Caco-2 (cell line): Measurements from ENCODE around the gene BCR. TPM values are rescaled to one million over a fixed set of nuclear protein-coding genes. Genes with fewer than 3 reads are reported as not detected.

Experiments
- BruUV-seq: library from RNA; stranded (reverse); fragments of 400-500 nt; replicated peaks from 2 replicates; lab custom pipeline; 2021; lab: Mats Ljungman, UMichigan
- CTCF ChIA-PET: fragments of 300-600 bp; sonication (Branson Sonifier 250); formaldehyde crosslinking; loops from one replicate; lab custom pipeline; 2022; ENCODE audit warnings: antibody characterized with exemption; lab: Charles Lee
- POLR2A ChIA-PET: fragments of 300-600 bp; sonication (Branson Sonifier 250); formaldehyde crosslinking; loops from one replicate; lab custom pipeline; 2022; ENCODE audit warnings: antibody characterized with exemption; lab: Charles Lee
- DNase-seq, 2 experiments: peaks; one replicate each; pipeline versions ENCODE4 v3.0.0 to v3.0.0-alpha.2; 2020 to 2022
- H3K27me3 ChIP-seq: replicated peaks from 2 replicates; pipeline ENCODE4 v1.6.0; 2011; ENCODE audit warnings: low read length; ENCODE audit not compliant: control insufficient read depth, insufficient read depth
- H3K36me3 ChIP-seq: 2 replicates; pipeline ENCODE4 v1.5.1; 2011; ENCODE audit warnings: low read length; ENCODE audit not compliant: control insufficient read depth, insufficient read depth
- H3K4me1 ChIP-seq: fragments of 250-450 bp; sonication (Bioruptor Pico); 2 replicates; pipeline ENCODE4 v1.5.1; 2020; ENCODE audit warnings: mild to moderate bottlenecking
- H3K4me3 ChIP-seq: 2 replicates; pipeline ENCODE4 v1.5.1; 2011; ENCODE audit warnings: low read depth, mild to moderate bottlenecking, control low read depth, low read length
- H3K9me3 ChIP-seq: fragments of 250-450 bp; sonication (Bioruptor Pico); 2 replicates; pipeline ENCODE4 v1.5.1; 2020; ENCODE audit warnings: mild to moderate bottlenecking, moderate library complexity
- H3K27ac Mint-ChIP-seq: one replicate; pipeline ENCODE4 v1.8.0; 2022; ENCODE audit warnings: mixed read lengths; ENCODE audit not compliant: unreplicated experiment
- H3K27me3 Mint-ChIP-seq: one replicate; pipeline ENCODE4 v1.8.0; 2022; ENCODE audit warnings: mixed read lengths; ENCODE audit not compliant: insufficient read depth, unreplicated experiment
- H3K36me3 Mint-ChIP-seq: one replicate; pipeline ENCODE4 v1.8.0; 2022; ENCODE audit warnings: mild to moderate bottlenecking, mixed read lengths; ENCODE audit not compliant: insufficient read depth, unreplicated experiment
- H3K4me1 Mint-ChIP-seq: one replicate; pipeline ENCODE4 v1.8.0; 2022; ENCODE audit warnings: low read depth, mixed read lengths; ENCODE audit not compliant: unreplicated experiment
- H3K4me3 Mint-ChIP-seq: one replicate; pipeline ENCODE4 v1.8.0; 2022; ENCODE audit warnings: mild to moderate bottlenecking, moderate library complexity, mixed read lengths; ENCODE audit not compliant: unreplicated experiment
- H3K9me3 Mint-ChIP-seq: one replicate; pipeline ENCODE4 v1.8.0; 2022; ENCODE audit warnings: mixed read lengths; ENCODE audit not compliant: unreplicated experiment
- intact Hi-C: fragments of 100-400 bp; cut with micrococcal nuclease; formaldehyde crosslinking; loops from one replicate; pipeline ENCODE4 v1.10.0; 2022; ENCODE audit not compliant: unreplicated experiment
- total RNA-seq: library from RNA; stranded (reverse); gene quantifications from 2 replicates; pipeline ENCODE4 v1.2.3, GENCODE V29; 2022
- TF ChIP-seq, protein P1 (sequence below), 2 experiments: fragments of 200-600 bp in 1 of 2; IDR thresholded peaks; 1 replicate in 1 of 2; 2 replicates in 1 of 2; pipeline versions ENCODE4 v1.5.1 to v1.8.0; 2011 to 2022; ENCODE audit warnings: antibody characterized with exemption in 1 of 2, control low read depth in 1 of 2, inconsistent platforms in 1 of 2, low read depth in 1 of 2, low read length in 1 of 2, mild to moderate bottlenecking in 1 of 2, moderate library complexity in 1 of 2; ENCODE audit not compliant: insufficient read depth in 1 of 2, severe bottlenecking in 1 of 2, unreplicated experiment in 1 of 2

BCR gene
- total RNA-seq, 1 experiment from 2014 or later = 87.4 TPM

DNA sequence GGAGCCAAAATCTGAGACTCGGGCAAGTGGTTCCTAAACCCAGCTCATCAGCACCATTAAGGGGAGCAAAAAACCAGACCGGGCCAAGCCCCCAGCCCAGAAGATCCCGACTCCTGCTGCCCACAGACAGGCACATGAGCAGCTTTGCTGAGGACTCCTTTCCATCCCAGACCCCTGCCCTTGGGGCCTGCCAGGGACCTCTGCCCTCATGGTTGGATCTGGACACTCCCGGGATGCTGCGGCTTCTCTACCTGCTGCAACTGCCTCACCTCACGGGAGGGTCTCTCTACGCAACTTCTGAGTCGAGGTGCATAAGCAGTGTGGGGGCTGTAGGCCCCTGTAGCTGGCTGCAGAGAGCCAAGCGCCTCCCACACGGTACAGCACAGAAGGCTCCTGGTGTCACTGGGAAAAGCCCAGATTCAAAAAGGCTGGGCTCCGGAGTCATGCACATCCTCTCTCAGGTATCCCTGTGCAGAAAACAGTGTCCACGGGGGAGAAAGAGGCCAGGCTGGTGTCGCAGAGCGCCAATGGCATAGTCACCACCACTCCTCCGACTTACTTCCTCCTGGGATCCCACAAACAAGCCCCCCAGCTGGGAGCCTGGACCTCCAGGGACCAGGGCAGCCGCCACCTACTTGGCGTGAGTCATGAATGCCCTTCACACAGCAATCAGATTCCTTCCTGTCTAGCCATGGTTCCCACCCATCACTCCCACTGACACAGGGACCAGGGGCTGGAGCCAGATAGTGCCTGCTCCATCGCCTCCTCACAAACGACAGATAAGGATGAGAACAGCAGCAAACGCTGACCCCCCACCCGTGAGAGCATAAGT lies 122.1 kb downstream of the BCR start:
- CTCF ChIA-PET = no interaction called here
- Mint-ChIP-seq H3K4me3 (no peak overlapping the region), H3K36me3 (peaks cover 57% of the 10 kb centered on the region), H3K27me3 (no peaks in the 10 kb centered on the region), H3K27ac (no peak overlapping the region), H3K9me3 (no peaks in the 10 kb centered on the region), H3K4me1 (no peaks in the 10 kb centered on the region)
- Histone ChIP-seq H3K4me3 (no peak overlapping the region), H3K9me3 (no peaks in the 10 kb centered on the region), H3K4me1 (no peaks in the 10 kb centered on the region), H3K27me3 (no peaks in the 10 kb centered on the region), H3K36me3 (peaks cover 2% of the 10 kb centered on the region)
- POLR2A ChIA-PET = no interaction called here
- no TSS peak for BruUV-seq
- peak in 1 of 2 experiments; percentile 28 for DNase-seq
- intact Hi-C loops = no loop called here
- TF ChIP-seq, protein P1, sequence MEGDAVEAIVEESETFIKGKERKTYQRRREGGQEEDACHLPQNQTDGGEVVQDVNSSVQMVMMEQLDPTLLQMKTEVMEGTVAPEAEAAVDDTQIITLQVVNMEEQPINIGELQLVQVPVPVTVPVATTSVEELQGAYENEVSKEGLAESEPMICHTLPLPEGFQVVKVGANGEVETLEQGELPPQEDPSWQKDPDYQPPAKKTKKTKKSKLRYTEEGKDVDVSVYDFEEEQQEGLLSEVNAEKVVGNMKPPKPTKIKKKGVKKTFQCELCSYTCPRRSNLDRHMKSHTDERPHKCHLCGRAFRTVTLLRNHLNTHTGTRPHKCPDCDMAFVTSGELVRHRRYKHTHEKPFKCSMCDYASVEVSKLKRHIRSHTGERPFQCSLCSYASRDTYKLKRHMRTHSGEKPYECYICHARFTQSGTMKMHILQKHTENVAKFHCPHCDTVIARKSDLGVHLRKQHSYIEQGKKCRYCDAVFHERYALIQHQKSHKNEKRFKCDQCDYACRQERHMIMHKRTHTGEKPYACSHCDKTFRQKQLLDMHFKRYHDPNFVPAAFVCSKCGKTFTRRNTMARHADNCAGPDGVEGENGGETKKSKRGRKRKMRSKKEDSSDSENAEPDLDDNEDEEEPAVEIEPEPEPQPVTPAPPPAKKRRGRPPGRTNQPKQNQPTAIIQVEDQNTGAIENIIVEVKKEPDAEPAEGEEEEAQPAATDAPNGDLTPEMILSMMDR (IDR thresholded peaks at IDR 0.05; ENCODE audit: insufficient read depth in 1 of 2, low read depth in 1 of 2, low read length in 1 of 2, severe bottlenecking in 1 of 2, unreplicated experiment in 1 of 2) = no peak

DNA sequence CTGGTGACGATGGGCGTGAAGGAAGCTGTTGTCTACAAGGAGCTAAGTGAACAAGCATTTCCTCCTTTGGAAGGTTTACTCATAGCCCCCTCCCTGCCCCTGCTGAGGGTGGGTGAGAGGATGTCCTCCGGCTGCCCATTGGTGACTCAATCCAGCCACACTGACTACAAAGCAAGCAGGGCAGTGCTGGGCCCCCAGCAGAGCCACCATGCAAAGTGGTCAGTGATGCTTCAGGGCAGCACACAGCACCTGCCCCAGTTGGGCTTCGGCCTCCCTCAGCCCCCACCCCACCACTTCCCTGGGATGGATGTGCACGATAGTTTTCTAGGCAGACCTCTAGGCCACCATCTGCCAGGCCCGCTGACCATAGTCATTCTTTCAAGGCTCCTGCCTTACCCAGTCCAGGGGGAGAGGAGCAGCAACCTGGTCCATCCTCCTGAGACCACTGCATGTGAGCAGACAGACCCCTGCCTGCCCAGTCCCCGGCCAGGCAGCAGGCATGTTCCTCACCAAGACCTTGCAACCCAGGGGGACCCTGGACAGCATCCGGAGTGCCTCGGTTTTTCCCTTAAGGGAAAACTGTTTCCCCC lies 125.1 kb downstream of the BCR start:
- Mint-ChIP-seq H3K27ac (no peak overlapping the region), H3K9me3 (no peaks in the 10 kb centered on the region), H3K36me3 (peaks cover 34% of the 10 kb centered on the region), H3K4me1 (no peaks in the 10 kb centered on the region), H3K4me3 (no peak overlapping the region), H3K27me3 (no peaks in the 10 kb centered on the region)
- Histone ChIP-seq H3K27me3 (no peaks in the 10 kb centered on the region), H3K4me3 (no peak overlapping the region), H3K9me3 (no peaks in the 10 kb centered on the region), H3K4me1 (no peaks in the 10 kb centered on the region), H3K36me3 (no peaks in the 10 kb centered on the region; the same call in 1 of the 2 replicates)
- TF ChIP-seq, protein P1 (IDR thresholded peaks at IDR 0.05; ENCODE audit: insufficient read depth in 1 of 2, low read depth in 1 of 2, low read length in 1 of 2, severe bottlenecking in 1 of 2, unreplicated experiment in 1 of 2) = no peak
- no TSS peak for BruUV-seq
- DNase-seq = no peak
- POLR2A ChIA-PET = no interaction called here
- CTCF ChIA-PET = no interaction called here
- intact Hi-C loops = no loop called here

DNA sequence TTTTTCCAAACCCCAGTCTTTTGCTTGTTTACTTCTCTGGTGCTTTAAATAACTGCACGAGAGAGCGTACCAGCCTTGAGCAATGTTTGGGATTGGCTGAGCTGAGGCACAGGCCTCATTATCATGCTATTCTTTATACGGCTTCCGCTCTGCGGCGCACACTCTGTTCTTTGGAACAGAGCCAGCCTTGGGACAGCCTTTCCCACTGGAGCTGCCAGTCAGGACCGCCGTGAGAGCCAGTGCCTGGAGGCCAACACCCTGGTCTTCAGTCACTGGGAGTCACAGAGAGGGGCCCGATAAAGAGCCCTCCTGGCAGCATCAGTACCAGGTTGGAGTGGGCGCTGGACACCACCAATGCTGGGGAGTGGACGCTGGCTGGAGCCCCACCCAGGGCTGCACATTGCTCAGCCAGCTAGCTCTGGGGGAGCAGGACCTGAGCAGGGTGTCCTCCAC lies 125.6 kb downstream of the BCR start:
- no peaks in the 10 kb centered on the region for H3K4me1 Mint-ChIP-seq

More for the DNA sequence above, 125.6 kb downstream of the BCR start:
- intact Hi-C loops = no loop called here
- Mint-ChIP-seq H3K27ac (no peak overlapping the region), H3K36me3 (peaks cover 28% of the 10 kb centered on the region), H3K4me3 (no peak overlapping the region), H3K9me3 (no peaks in the 10 kb centered on the region), H3K27me3 (no peaks in the 10 kb centered on the region)
- Histone ChIP-seq H3K36me3 (no peaks in the 10 kb centered on the region; the same call in 1 of the 2 replicates), H3K9me3 (no peaks in the 10 kb centered on the region), H3K4me1 (no peaks in the 10 kb centered on the region), H3K4me3 (no peak overlapping the region), H3K27me3 (no peaks in the 10 kb centered on the region)
- ChIA-PET POLR2A (no interaction called here), CTCF (no interaction called here)
- no peak for DNase-seq
- TF ChIP-seq, protein P1 (IDR thresholded peaks at IDR 0.05; ENCODE audit: insufficient read depth in 1 of 2, low read depth in 1 of 2, low read length in 1 of 2, severe bottlenecking in 1 of 2, unreplicated experiment in 1 of 2) = no peak
- no TSS peak for BruUV-seq
